GM12801 (cell line): ENCODE results near the gene MRPL10.

Source experiments
- TF ChIP-seq, protein P1 (sequence below): IDR thresholded peaks from one replicate; pipeline ENCODE4 v1.5.1; 2011; ENCODE audit warnings: control low read depth; ENCODE audit not compliant: insufficient read length; ENCODE audit errors: extremely low read depth

The MRPL10 gene

DNA sequence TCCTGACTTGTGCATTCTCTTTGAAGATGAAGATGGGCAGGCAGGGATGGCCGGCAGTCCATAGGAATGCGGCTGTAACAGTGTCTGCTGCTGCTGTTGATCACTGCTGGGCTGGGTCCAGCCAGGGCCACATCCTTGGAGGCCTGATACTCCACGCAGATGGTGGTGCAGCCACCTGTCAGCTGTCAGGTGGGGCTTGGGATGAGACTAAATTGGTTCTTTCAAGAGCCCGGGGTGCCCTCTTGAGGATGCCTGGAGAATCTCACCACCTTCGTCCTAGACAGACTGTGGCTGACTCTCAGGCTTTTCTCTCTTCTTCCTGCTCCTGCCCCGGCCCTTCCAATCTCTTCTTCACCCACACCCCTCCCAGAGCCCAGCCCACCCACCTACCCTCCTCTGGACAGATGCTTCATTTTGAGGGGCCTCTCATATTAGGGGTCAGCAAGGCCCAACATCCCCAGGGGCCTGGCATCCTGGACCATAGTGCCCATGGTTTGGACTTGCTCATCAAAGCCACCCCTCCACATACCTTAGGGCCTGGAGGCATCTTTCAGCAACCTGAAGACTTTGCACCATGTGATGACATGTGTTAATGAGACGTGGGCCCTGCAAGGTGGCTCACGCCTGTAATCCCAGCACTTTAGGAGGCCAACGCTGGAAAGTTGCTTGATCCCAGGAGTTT lies 28.9 kb downstream of the MRPL10 start:
- TF ChIP-seq, protein P1, sequence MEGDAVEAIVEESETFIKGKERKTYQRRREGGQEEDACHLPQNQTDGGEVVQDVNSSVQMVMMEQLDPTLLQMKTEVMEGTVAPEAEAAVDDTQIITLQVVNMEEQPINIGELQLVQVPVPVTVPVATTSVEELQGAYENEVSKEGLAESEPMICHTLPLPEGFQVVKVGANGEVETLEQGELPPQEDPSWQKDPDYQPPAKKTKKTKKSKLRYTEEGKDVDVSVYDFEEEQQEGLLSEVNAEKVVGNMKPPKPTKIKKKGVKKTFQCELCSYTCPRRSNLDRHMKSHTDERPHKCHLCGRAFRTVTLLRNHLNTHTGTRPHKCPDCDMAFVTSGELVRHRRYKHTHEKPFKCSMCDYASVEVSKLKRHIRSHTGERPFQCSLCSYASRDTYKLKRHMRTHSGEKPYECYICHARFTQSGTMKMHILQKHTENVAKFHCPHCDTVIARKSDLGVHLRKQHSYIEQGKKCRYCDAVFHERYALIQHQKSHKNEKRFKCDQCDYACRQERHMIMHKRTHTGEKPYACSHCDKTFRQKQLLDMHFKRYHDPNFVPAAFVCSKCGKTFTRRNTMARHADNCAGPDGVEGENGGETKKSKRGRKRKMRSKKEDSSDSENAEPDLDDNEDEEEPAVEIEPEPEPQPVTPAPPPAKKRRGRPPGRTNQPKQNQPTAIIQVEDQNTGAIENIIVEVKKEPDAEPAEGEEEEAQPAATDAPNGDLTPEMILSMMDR, result no peak

DNA sequence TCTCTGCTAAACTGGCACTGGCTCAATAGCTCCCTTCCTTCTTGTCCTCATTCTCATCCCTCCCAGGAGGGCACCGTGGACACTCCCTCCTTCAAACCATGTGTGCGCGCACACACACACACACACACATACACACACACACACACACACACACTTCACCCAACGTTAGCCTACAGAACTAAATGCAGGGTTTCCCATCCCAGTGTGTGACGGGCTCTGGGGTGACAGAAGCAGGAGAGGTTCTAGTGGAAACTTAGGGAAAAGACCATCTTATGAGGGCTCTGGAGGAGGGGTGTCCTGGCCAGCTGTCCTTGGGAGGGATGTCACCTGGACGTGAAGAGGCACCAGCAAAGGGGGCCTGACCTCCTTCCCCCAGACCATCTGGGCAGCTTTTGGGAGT lies 29.4 kb downstream of the MRPL10 start:
- TF ChIP-seq, protein P1, result no peak

DNA sequence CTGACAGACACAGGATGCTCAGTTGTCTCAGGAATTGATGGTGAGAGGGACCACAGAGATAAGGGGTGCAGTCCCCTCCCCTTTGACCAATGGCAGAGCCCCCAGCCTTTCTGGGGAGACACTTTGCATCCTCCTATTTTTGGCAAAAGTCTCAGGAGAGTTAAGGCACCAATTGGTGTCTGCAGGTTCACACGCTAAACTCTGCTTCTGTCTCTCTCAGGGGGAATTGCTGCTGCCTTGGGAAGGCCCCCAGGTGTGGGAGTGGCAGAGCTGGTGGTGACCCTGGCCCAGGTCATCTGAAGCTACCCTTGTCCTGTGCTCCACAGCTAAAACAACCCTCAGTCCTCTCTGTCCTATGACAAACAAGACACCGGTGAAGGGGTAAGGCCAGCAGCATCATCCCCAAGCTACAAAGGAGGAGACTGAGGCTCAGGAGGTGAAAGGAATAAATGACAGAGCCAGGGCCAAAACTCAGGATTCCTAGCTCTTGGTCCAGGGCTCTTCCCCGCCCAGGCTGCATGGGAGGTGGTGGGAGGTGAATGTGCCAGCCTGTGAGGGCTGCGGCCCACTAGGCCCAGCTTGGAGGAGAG lies 30.1 kb downstream of the MRPL10 start:
- TF ChIP-seq, protein P1, result no peak

DNA sequence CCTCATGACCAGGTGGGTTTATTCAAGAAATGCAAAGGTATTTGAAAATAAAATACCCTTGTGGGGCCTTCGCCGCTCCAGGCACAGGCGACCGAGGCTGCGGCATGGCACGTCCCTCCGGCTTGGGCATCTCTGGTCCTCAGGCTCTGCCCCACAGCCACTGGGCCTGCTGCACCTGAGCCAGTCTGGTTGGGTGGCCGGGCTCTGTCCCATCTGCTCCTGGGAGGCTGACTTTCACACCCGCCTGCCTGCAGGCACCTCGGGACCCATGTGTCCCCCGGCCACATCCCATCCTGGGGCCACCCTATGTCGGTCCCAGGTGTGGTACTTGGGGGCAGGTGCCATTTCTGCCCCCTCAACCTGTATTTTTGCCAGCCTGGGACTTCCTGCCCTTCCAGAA lies 30.7 kb downstream of the MRPL10 start:
- TF ChIP-seq, protein P1, result no peak

DNA sequence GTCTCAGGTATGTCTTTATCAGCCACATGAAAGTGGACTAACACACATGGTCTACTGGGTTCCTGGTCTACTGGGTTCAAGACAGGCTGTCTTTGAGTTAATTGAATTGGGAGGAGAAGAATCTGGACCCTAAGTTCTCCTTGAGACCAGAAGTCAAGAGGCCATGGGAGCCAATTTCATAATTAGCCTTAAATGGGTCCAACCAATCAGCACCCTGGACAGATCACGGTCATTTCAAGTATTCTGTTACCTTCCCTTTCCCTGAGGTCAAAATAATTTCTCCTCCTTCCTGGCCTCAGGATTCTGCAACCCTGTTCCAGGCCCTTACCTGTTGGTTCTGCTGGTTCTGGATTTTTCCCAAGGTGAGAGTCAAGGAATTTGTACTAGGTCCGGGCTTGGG lies 33.5 kb downstream of the MRPL10 start:
- TF ChIP-seq, protein P1, result no peak

DNA sequence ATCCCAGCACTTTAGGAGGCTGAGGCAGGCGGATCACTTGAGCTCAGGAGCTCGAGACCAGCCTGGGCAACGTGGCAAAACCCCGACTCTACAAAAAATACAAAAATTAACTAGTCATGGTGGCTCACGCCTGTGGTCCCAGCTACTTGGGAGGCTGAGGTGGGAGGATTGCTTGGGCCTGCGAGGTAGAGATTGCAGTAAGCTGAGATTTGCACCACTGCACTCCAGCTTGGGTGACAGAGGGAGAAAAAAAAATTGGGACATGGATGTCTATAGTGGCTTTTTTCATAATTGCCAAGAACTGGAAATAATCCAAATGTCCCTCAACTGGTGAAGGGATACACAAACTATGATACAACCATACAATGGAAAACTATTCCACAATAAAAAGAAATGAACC lies 38.4 kb downstream of the MRPL10 start:
- TF ChIP-seq, protein P1, result no peak

DNA sequence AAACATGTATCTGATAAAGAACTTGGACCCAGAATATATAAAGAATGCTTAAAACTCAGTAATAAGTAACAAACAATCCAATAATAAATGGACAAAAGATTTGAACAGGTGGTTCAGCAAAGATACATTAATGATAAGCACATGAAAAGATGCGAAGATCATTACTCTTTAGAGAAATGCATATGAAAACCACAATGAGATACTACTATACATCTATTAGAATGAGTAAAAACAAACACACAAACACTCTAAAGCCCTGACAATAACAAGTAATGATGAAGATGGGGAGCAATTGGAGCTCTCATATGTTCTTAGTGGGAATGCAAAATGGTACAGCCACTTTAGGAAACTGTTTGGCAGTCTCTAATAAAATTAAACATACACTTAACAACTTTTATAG lies 38.9 kb downstream of the MRPL10 start:
- TF ChIP-seq, protein P1, result no peak
